ENCODE measurements around the gene SWI5. TPM values are rescaled to one million over a fixed set of nuclear protein-coding genes. Genes with fewer than 3 reads are reported as not detected.

The SWI5 gene
- total RNA-seq, 4 donors from 2014 or later: 25.6 to 28.6 (median 26.9) TPM

- TF ChIP-seq, protein P1, sequence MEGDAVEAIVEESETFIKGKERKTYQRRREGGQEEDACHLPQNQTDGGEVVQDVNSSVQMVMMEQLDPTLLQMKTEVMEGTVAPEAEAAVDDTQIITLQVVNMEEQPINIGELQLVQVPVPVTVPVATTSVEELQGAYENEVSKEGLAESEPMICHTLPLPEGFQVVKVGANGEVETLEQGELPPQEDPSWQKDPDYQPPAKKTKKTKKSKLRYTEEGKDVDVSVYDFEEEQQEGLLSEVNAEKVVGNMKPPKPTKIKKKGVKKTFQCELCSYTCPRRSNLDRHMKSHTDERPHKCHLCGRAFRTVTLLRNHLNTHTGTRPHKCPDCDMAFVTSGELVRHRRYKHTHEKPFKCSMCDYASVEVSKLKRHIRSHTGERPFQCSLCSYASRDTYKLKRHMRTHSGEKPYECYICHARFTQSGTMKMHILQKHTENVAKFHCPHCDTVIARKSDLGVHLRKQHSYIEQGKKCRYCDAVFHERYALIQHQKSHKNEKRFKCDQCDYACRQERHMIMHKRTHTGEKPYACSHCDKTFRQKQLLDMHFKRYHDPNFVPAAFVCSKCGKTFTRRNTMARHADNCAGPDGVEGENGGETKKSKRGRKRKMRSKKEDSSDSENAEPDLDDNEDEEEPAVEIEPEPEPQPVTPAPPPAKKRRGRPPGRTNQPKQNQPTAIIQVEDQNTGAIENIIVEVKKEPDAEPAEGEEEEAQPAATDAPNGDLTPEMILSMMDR (IDR thresholded peaks at IDR 0.05; ENCODE audit: low read depth): no peak
These were observed 47.2 kb downstream of the SWI5 start for GRCh38 chr9:128323212-128323730.

DNA sequence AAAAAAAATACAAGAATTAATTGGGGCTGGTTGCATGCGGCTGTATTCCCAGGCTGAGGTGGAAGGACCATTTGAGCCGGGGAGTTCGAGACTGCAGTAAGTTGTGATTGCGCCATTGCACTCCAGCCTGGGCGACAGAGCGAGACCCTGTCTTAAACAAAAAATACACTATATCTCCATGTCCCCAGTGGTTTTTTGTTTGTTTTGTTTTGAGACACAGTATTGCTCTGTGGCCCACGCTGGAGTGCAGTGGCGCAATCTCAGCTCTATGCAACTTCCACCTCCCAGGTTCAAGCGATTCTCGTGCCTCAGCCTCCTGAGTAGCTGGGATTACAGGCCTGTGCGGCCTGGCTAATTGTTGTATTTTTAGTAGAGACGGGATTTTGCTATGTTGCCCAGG, 47.7 kb downstream of the SWI5 start:
- TF ChIP-seq, protein P1 (IDR thresholded peaks at IDR 0.05; ENCODE audit: low read depth): no peak

- TF ChIP-seq, protein P1 (IDR thresholded peaks at IDR 0.05; ENCODE audit: low read depth): no peak
These were observed 48.3 kb downstream of the SWI5 start for GRCh38 chr9:128324401-128324800.

DNA sequence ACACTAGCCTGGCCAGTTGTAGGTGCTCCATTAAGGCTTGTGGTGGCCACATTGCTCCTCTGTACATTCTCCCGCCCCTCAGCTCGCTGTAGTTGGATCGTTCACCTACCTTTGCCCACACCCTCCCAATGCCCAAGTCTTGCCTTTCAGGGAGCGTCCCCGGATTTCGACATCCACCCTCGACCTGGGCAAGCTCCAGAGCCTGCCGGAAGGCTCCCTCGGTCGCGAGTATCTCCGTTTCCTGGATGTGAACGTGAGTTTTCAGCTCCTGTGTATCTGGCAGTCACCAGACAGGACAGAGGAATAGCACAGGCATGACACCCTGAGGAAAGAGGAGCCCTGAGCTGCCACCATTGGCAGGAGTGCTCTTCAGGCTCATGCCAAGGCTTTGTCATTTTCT, 49.6 kb downstream of the SWI5 start:
- TF ChIP-seq, protein P1 (IDR thresholded peaks at IDR 0.05; ENCODE audit: low read depth): no peak

DNA sequence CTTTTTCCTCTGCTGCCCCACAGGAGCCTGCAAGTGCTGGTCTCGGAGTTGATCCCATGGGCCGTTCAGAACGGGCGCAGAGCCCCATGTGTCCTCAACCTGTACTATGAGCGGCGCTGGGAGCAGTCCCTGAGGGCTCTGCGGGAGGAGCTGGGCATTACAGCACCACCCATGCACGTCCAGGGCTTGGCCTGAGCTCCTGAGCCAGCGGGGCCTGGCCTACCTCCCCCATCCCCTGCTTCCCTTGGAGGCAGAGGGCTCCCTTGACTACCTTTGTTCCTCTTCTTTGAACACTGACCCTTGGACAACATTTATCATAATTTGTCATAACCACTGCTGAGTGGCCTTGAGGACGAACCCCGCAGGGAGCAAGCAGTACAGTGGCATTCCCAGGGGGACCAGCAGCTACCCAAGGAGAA, 57.4 kb downstream of the SWI5 start:
- TF ChIP-seq, protein P1 (IDR thresholded peaks at IDR 0.05; ENCODE audit: low read depth): no peak

GRCh38 chr9:128335161-128335560, 59.1 kb downstream of the SWI5 start:
- TF ChIP-seq, protein P1 (IDR thresholded peaks at IDR 0.05; ENCODE audit: low read depth): no peak

- TF ChIP-seq, protein P1 (IDR thresholded peaks at IDR 0.05; ENCODE audit: low read depth): no peak
These were observed 59.8 kb downstream of the SWI5 start for GRCh38 chr9:128335914-128336313.
